LNCaP clone FGC (cell line): Measurements from ENCODE around the gene DAAM2.

Experiments
- DNase-seq: peaks from one replicate; pipeline ENCODE4 v3.0.0-alpha.2; 2011; ENCODE audit warnings: low read depth
- H3K4me3 ChIP-seq: 2 replicates; pipeline ENCODE4 v1.5.1; 2011; ENCODE audit warnings: mild to moderate bottlenecking, low read depth, low read length, control low read depth
- CTCF ChIP-seq: IDR thresholded peaks from 2 replicates; pipeline ENCODE4 v1.5.1; 2012; ENCODE audit warnings: mild to moderate bottlenecking; ENCODE audit not compliant: control insufficient read depth, insufficient read depth; ENCODE audit errors: extremely low read depth

DAAM2 gene

GRCh38 chr6:39934131-39934757, 142.1 kb downstream of the DAAM2 start, which contains the start of gene MOCS1:
Gene MOCS1, minus strand, starts transcription at chr6:39934462. Its CDS starts 45 bp downstream, at chr6:39934417.
- peak within 1 kb of the TSS; percentile 77 for H3K4me3 ChIP-seq
- TF ChIP-seq CTCF = no peak

GRCh38 chr6:39935241-39935640, 143.1 kb downstream of the DAAM2 start:
- DNase-seq = no peak
- TF ChIP-seq CTCF = no peak
- no peak overlapping the region for H3K4me3 ChIP-seq

More at GRCh38 chr6:39934131-39934757, 142.1 kb downstream of the DAAM2 start, which contains the start of gene MOCS1:
- DNase-seq = peak; percentile 38

GRCh38 chr6:39936857-39937256, 144.7 kb downstream of the DAAM2 start:
- H3K4me3 ChIP-seq = no peak overlapping the region
- no peak for TF ChIP-seq CTCF
- DNase-seq = no peak

GRCh38 chr6:39937686-39938333, 145.6 kb downstream of the DAAM2 start:
- no peak for TF ChIP-seq CTCF

GRCh38 chr6:39938773-39939654, 146.8 kb downstream of the DAAM2 start:
- no peak for TF ChIP-seq CTCF
- DNase-seq = no peak
- H3K4me3 ChIP-seq = no peak overlapping the region

More at GRCh38 chr6:39937686-39938333, 145.6 kb downstream of the DAAM2 start:
- DNase-seq = no peak
- no peak overlapping the region for H3K4me3 ChIP-seq

GRCh38 chr6:39941138-39941537, 149.0 kb downstream of the DAAM2 start:
- no peak overlapping the region for H3K4me3 ChIP-seq
- DNase-seq = no peak
- no peak for TF ChIP-seq CTCF
